IMR-90 (cell line): ENCODE data around the gene CKS1B. TPM values are rescaled to one million over a fixed set of nuclear protein-coding genes. Genes with fewer than 3 reads are reported as not detected.

ENCODE experiments used
- ATAC-seq: fragments of 200-7000 bp; cut with Tn5 transposase; 2 replicates; pipeline ENCODE4 v1.9.1; 2020; ENCODE audit warnings: low read depth, mild to moderate bottlenecking, moderate library complexity
- BruUV-seq: library from RNA; stranded (reverse); fragments of 400-500 nt; replicated peaks from 2 replicates; lab custom pipeline; 2021; lab: Mats Ljungman, UMichigan
- CTCF ChIA-PET: fragments of 300-600 bp; formaldehyde crosslinking; extraction: SDS; loops from one replicate; lab custom pipeline; 2021; ENCODE audit warnings: antibody characterized with exemption; lab: Yijun Ruan, JAX
- POLR2A ChIA-PET: fragments of 300-600 bp; sonication (Branson Sonifier 250); formaldehyde crosslinking; loops from one replicate; lab custom pipeline; 2022; ENCODE audit warnings: antibody characterized with exemption; ENCODE audit not compliant: unreplicated experiment; lab: Charles Lee
- DNase-seq: peaks from one replicate; pipeline ENCODE4 v3.0.0; 2013
- H2AFZ ChIP-seq: replicated peaks from 2 replicates; pipeline ENCODE3; 2013; ENCODE audit warnings: low read length, mild to moderate bottlenecking; ENCODE audit not compliant: poor library complexity
- H2AK5ac ChIP-seq: 2 replicates; pipeline ENCODE4 v1.6.1; 2013; ENCODE audit warnings: low read depth, low read length, inconsistent platforms
- H2AK9ac ChIP-seq: replicated peaks from 2 replicates; pipeline ENCODE3; 2013; ENCODE audit warnings: mild to moderate bottlenecking, low read depth, low read length, moderate library complexity; ENCODE audit not compliant: poor library complexity
- H2BK120ac ChIP-seq: 2 replicates; pipeline ENCODE4 v1.6.1; 2013; ENCODE audit warnings: low read depth, low read length, inconsistent platforms
- H2BK15ac ChIP-seq: 3 replicates; pipeline ENCODE4 v1.6.1; 2013; ENCODE audit warnings: low read depth, low read length, inconsistent platforms
- H2BK20ac ChIP-seq: 2 replicates; pipeline ENCODE4 v1.6.1; 2013; ENCODE audit warnings: low read depth, mild to moderate bottlenecking, inconsistent platforms, low read length, moderate library complexity
- H2BK5ac ChIP-seq: 2 replicates; pipeline ENCODE4 v1.6.1; 2013; ENCODE audit warnings: mild to moderate bottlenecking, low read depth, low read length, inconsistent platforms; ENCODE audit not compliant: poor library complexity, severe bottlenecking
- H3K14ac ChIP-seq: replicated peaks from 2 replicates; pipeline ENCODE4 v1.6.1; 2013; ENCODE audit warnings: low read depth, low read length, inconsistent platforms
- H3K18ac ChIP-seq: 2 replicates; pipeline ENCODE4 v1.6.1; 2013; ENCODE audit warnings: low read depth, low read length, control low read depth
- H3K23ac ChIP-seq: 2 replicates; pipeline ENCODE4 v1.6.1; 2013; ENCODE audit warnings: low read depth, low read length, inconsistent platforms
- H3K27ac ChIP-seq: 2 replicates; pipeline ENCODE4 v1.5.1; 2013; ENCODE audit warnings: mild to moderate bottlenecking, control low read depth, low read length; ENCODE audit not compliant: insufficient read depth
- H3K27me3 ChIP-seq: 2 replicates; pipeline ENCODE4 v1.6.1; 2013; ENCODE audit warnings: low read length; ENCODE audit not compliant: control insufficient read depth, insufficient read depth
- H3K36me3 ChIP-seq: 2 replicates; pipeline ENCODE4 v1.6.1; 2013; ENCODE audit warnings: low read length, mixed read lengths; ENCODE audit not compliant: control insufficient read depth, insufficient read depth
- H3K4ac ChIP-seq: 2 replicates; pipeline ENCODE4 v1.6.1; 2013; ENCODE audit warnings: low read depth, low read length, inconsistent platforms
- H3K4me1 ChIP-seq: 2 replicates; pipeline ENCODE4 v1.6.1; 2013; ENCODE audit warnings: low read length, mixed read lengths; ENCODE audit not compliant: control insufficient read depth, insufficient read depth
- H3K4me2 ChIP-seq: 2 replicates; pipeline ENCODE4 v1.6.1; 2013; ENCODE audit warnings: low read depth, mild to moderate bottlenecking, control low read depth, low read length, moderate library complexity
- H3K4me3 ChIP-seq: 2 replicates; pipeline ENCODE4 v1.5.1; 2013; ENCODE audit warnings: low read depth, mild to moderate bottlenecking, control low read depth, low read length, moderate library complexity; ENCODE audit not compliant: insufficient read depth
- H3K56ac ChIP-seq: 2 replicates; pipeline ENCODE4 v1.6.1; 2013; ENCODE audit warnings: low read length, inconsistent platforms; ENCODE audit not compliant: insufficient read depth; ENCODE audit errors: extremely low read depth
- H3K79me1 ChIP-seq, 2 experiments: 2 replicates each; pipeline ENCODE4 v1.6.1; 2013; ENCODE audit warnings: low read length in 2 of 2, inconsistent platforms in 1 of 2, low read depth in 1 of 2
- H3K9ac ChIP-seq: 2 replicates; pipeline ENCODE4 v1.6.1; 2013; ENCODE audit warnings: low read depth, low read length, control low read depth
- H3K9me1 ChIP-seq: 2 replicates; pipeline ENCODE4 v1.6.1; 2013; ENCODE audit warnings: low read length, inconsistent platforms; ENCODE audit not compliant: insufficient read depth
- H3K9me3 ChIP-seq: 2 replicates; pipeline ENCODE4 v1.6.1; 2013; ENCODE audit warnings: low read length; ENCODE audit not compliant: control insufficient read depth, insufficient read depth
- H4K20me1 ChIP-seq: 2 replicates; pipeline ENCODE4 v1.6.1; 2013; ENCODE audit warnings: low read length, inconsistent platforms; ENCODE audit not compliant: insufficient read depth
- H4K5ac ChIP-seq: 2 replicates; pipeline ENCODE4 v1.6.1; 2013; ENCODE audit warnings: mild to moderate bottlenecking, low read depth, low read length, control low read depth
- H4K8ac ChIP-seq, 2 experiments: 2 replicates each; pipeline ENCODE4 v1.6.1; 2013; ENCODE audit warnings: low read depth in 2 of 2, low read length in 2 of 2, control low read depth in 1 of 2, inconsistent platforms in 1 of 2
- H4K91ac ChIP-seq: 2 replicates; pipeline ENCODE4 v1.6.1; 2013; ENCODE audit warnings: low read depth, low read length, inconsistent platforms; ENCODE audit not compliant: insufficient read depth
- BHLHE40 ChIP-seq: fragments of 150-350 bp; IDR thresholded peaks from 2 replicates; pipeline ENCODE4 v1.6.1; 2016; ENCODE audit warnings: mild to moderate bottlenecking, low read depth, low read length
- CEBPB ChIP-seq: IDR thresholded peaks from 2 replicates; pipeline ENCODE4 v1.6.1; 2012; ENCODE audit warnings: low read depth, low read length, improper control_type of control experiment
- CTCF ChIP-seq: conservative IDR thresholded peaks from 2 replicates; pipeline ENCODE4 v1.5.1; 2012; ENCODE audit warnings: mild to moderate bottlenecking, low read depth, low read length, improper control_type of control experiment
- ELK1 ChIP-seq: fragments of 150-350 bp; IDR thresholded peaks from 2 replicates; pipeline ENCODE4 v1.6.1; 2016; ENCODE audit warnings: low read depth, mild to moderate bottlenecking, low read length, moderate library complexity, borderline replicate concordance
- FOS ChIP-seq: fragments of 150-350 bp; IDR thresholded peaks from 2 replicates; pipeline ENCODE4 v1.6.1; 2016; ENCODE audit warnings: low read depth, low read length
- MAZ ChIP-seq: IDR thresholded peaks from 2 replicates; pipeline ENCODE4 v1.6.1; 2012; ENCODE audit warnings: low read depth, mild to moderate bottlenecking, low read length, improper control_type of control experiment, moderate library complexity, borderline replicate concordance
- MXI1 ChIP-seq: IDR thresholded peaks from 2 replicates; pipeline ENCODE4 v1.6.1; 2012; ENCODE audit warnings: low read depth, mild to moderate bottlenecking, low read length, moderate library complexity, borderline replicate concordance
- RAD21 ChIP-seq: IDR thresholded peaks from 2 replicates; pipeline ENCODE4 v1.6.1; 2012; ENCODE audit warnings: low read length, improper control_type of control experiment
- USF2 ChIP-seq: fragments of 150-350 bp; IDR thresholded peaks from 2 replicates; pipeline ENCODE4 v1.6.1; 2017; ENCODE audit warnings: mild to moderate bottlenecking, antibody characterized with exemption, low read length, low read depth
- WGBS, 2 experiments: methylation state at CpG; one replicate each; pipeline versions ENCODE4 v1.1.5 to v1.1.7; 2013; ENCODE audit warnings: missing lambda C conversion rate in 2 of 2; ENCODE audit not compliant: insufficient read length in 1 of 2; ENCODE audit errors: extremely low coverage in 2 of 2; 5-methylcytosine and 5-hydroxymethylcytosine counted together
- dilution Hi-C: fragments of 300-500 bp; cut with HindIII; formaldehyde crosslinking; loops from one replicate; pipeline ENCODE4 v1.14.3; 2018; ENCODE audit warnings: low sequenced_read_pairs; ENCODE audit not compliant: unreplicated experiment
- in situ Hi-C: fragments of 300-500 bp; cut with MboI; formaldehyde crosslinking; loops from 3 replicates; pipeline ENCODE4 v1.14.3; 2019; ENCODE audit warnings: low sequenced_read_pairs, inconsistent platforms, mixed read lengths
- intact Hi-C: fragments of 100-400 bp; cut with micrococcal nuclease; formaldehyde crosslinking; loops from 2 replicates; pipeline ENCODE4 v1.10.0; 2022
- polyA plus RNA-seq, 3 experiments: library from polyadenylated mRNA; depleted of rRNA; stranded (reverse); fragments of >200 nt; gene quantifications; 2 replicates each; pipeline ENCODE4 v1.2.3, GENCODE V29; 2012; ENCODE audit warnings: low replicate concordance in 1 of 3
- total RNA-seq: library from RNA; depleted of rRNA; stranded (reverse); fragments of >200 nt; gene quantifications from 2 replicates; pipeline ENCODE4 v1.2.3, GENCODE V29; 2012

CKS1B gene
- total and polyA plus RNA-seq, 2 of the 4 experiments (the other 2 are of a cell fraction) = 140 to 195 TPM

GRCh38 chr1:154982897-154983648 lies 8.6 kb downstream of the CKS1B start, which contains the start of gene FLAD1:
TSS of gene FLAD1 (plus strand) at chr1:154983344. CDS start at chr1:154983695, 351 bp downstream.
- Histone ChIP-seq H4K8ac (peak within 1 kb of the TSS; percentile 71 to 95), H2AK5ac (peak within 1 kb of the TSS; percentile 57), H2AK9ac (peak within 1 kb of the TSS; percentile 88), H2BK120ac (no peak within 1 kb of the TSS), H3K18ac (no peak within 1 kb of the TSS; the same call in 1 of the 2 replicates), H4K91ac (peak within 1 kb of the TSS; percentile 49), H4K5ac (peak within 1 kb of the TSS; percentile 74), H3K56ac (peak within 1 kb of the TSS; percentile 80), H3K4ac (peak within 1 kb of the TSS; percentile 70), H3K27me3 (no peaks in the 10 kb centered on the region), H3K79me1 (peaks cover 13 to 47% of the 10 kb centered on the region in 2 experiments; a peak in 3 of 4 replicates), H2BK5ac (peak within 1 kb of the TSS; percentile 44), H3K9me1 (0 out of 2 replicates have a peak, but pooled peaks cover 3% of the 10 kb centered on the region), H3K4me3 (peak within 1 kb of the TSS; percentile 78), H3K27ac (peak within 1 kb of the TSS; percentile 40), H3K9ac (peak within 1 kb of the TSS; percentile 92), H2BK20ac (no peak within 1 kb of the TSS), H3K14ac (peak within 1 kb of the TSS; percentile 89), H2AFZ (peak within 1 kb of the TSS; percentile 90), H4K20me1 (no peaks in the 10 kb centered on the region), H3K23ac (peak within 1 kb of the TSS; percentile 72; the same call in 1 of the 2 replicates), H3K4me1 (peaks cover 3% of the 10 kb centered on the region), H2BK15ac (no peak within 1 kb of the TSS; the same call in 2 of the 3 replicates), H3K4me2 (peak within 1 kb of the TSS; percentile 87), H3K9me3 (no peaks in the 10 kb centered on the region), H3K36me3 (peaks cover 6% of the 10 kb centered on the region)
- 0% methylated on average over 19 of the region's 26 CpGs; no CpG with 5 or more reads in 1 of the 2 experiments for WGBS, 2 experiments
- DNase-seq = peak; percentile 100
- ATAC-seq = peak; percentile 100
- BruUV-seq = no TSS peak
- dilution Hi-C loops (no loop called here), in situ Hi-C loops (no loop called here), intact Hi-C loops (no loop called here)
- TF ChIP-seq CTCF = no peak
- TF ChIP-seq RAD21 = no peak; the same call in 1 of the 2 replicates
- peak; percentile 74; the same call in 1 of the 2 replicates for TF ChIP-seq FOS
- peak; percentile 13; the same call in 1 of the 2 replicates for TF ChIP-seq MAZ
- peak; percentile 94 for TF ChIP-seq USF2
- peak; percentile 80 for TF ChIP-seq MXI1
- no peak for TF ChIP-seq CEBPB
- no peak for TF ChIP-seq ELK1
- no peak for TF ChIP-seq BHLHE40
- POLR2A ChIA-PET = interaction anchor here (1.0 to 1.1 kb wide), 2 partner anchors 10 kb away, joined by 3 to 5 read pairs; no protein-coding TSS in a partner anchor
- CTCF ChIA-PET = interaction anchor here (1.8 kb wide), 1 partner anchor 12 kb away, joined by 5 read pairs; the partner anchor contains the start of gene SHC1
